SK-N-SH (cell line): ENCODE measurements around the gene MYO18A. TPM values are rescaled to one million over a fixed set of nuclear protein-coding genes. Genes with fewer than 3 reads are reported as not detected.

Experiments
- CTCF ChIA-PET: fragments of 300-600, 350-600 bp; formaldehyde crosslinking; extraction: SDS; loops from one replicate; lab custom pipeline; 2021; lab: Yijun Ruan, JAX
- POLR2A ChIA-PET: fragments of 350-600 bp; sonication (Branson Sonifier 250); formaldehyde crosslinking; extraction: SDS; loops from one replicate; lab custom pipeline; 2020; ENCODE audit warnings: antibody characterized with exemption, inconsistent platforms; lab: Yijun Ruan, JAX
- DNase-seq: peaks from one replicate; pipeline ENCODE4 v3.0.0; 2012
- H2AFZ ChIP-seq: fragments of 200-600 bp; sonication (generic); 2 replicates; pipeline ENCODE4 v1.8.1; 2016; ENCODE audit warnings: antibody characterized with exemption, mild to moderate bottlenecking, low read depth
- H3F3A ChIP-seq: fragments of 200-600 bp; sonication (generic); replicated peaks from 2 replicates; pipeline ENCODE3; 2016; ENCODE audit warnings: antibody characterized with exemption, mild to moderate bottlenecking; ENCODE audit not compliant: insufficient read depth
- H3K27ac ChIP-seq, 2 experiments: fragments of 200-500 bp in 1 of 2; fragments of 200-600 bp in 1 of 2; sonication (Bioruptor generic) in 1 of 2; sonication (generic), shearing (Covaris generic) in 1 of 2; 2 replicates each; pipeline versions ENCODE4 v1.5.1 to v1.6.1; 2014 to 2016; ENCODE audit warnings: low read depth in 2 of 2, inconsistent platforms in 1 of 2, low read length in 1 of 2, mild to moderate bottlenecking in 1 of 2, mixed read lengths in 1 of 2
- H3K27me3 ChIP-seq: fragments of 200-600 bp; sonication (generic), shearing (Covaris generic); 2 replicates; pipeline ENCODE4 v1.6.1; 2016; ENCODE audit warnings: mixed run types; ENCODE audit not compliant: insufficient read depth
- H3K36me3 ChIP-seq, 2 experiments: fragments of 200-500 bp in 1 of 2; fragments of 200-600 bp in 1 of 2; sonication (Bioruptor generic) in 1 of 2; sonication (generic) in 1 of 2; replicated peaks in 1 of 2; 2 replicates each; pipeline versions ENCODE3 to v1.5.1; 2014 to 2016; ENCODE audit warnings: low read length in 1 of 2, mild to moderate bottlenecking in 1 of 2; ENCODE audit not compliant: insufficient read depth in 2 of 2, control insufficient read depth in 1 of 2
- H3K4me1 ChIP-seq, 2 experiments: fragments of 200-500 bp in 1 of 2; fragments of 200-600 bp in 1 of 2; sonication (Bioruptor generic) in 1 of 2; sonication (generic), shearing (Covaris generic) in 1 of 2; 2 replicates each; pipeline versions ENCODE4 v1.5.1 to v1.6.1; 2014 to 2016; ENCODE audit warnings: low read depth in 1 of 2, low read length in 1 of 2, mixed run types in 1 of 2; ENCODE audit not compliant: insufficient read depth in 2 of 2, control insufficient read depth in 1 of 2
- H3K4me2 ChIP-seq: fragments of 200-600 bp; sonication (generic), shearing (Covaris generic); 2 replicates; pipeline ENCODE4 v1.6.1; 2017; ENCODE audit warnings: mixed run types
- H3K4me3 ChIP-seq, 2 experiments: fragments of 200-500 bp in 1 of 2; fragments of 200-600 bp in 1 of 2; sonication (Bioruptor generic) in 1 of 2; sonication (generic), shearing (Covaris generic) in 1 of 2; 2 replicates each; pipeline versions ENCODE4 v1.5.1 to v1.8.1; 2014 to 2016; ENCODE audit warnings: low read depth in 2 of 2, inconsistent platforms in 1 of 2, low read length in 1 of 2, mild to moderate bottlenecking in 1 of 2, mixed read lengths in 1 of 2, moderate library complexity in 1 of 2
- H3K79me2 ChIP-seq: fragments of 200-600 bp; sonication (generic); 2 replicates; pipeline ENCODE4 v1.8.1; 2017; ENCODE audit warnings: mild to moderate bottlenecking; ENCODE audit not compliant: insufficient read depth
- H3K9ac ChIP-seq: fragments of 200-600 bp; sonication (generic); 2 replicates; pipeline ENCODE4 v1.6.1; 2017; ENCODE audit warnings: mixed run types
- H3K9me2 ChIP-seq: fragments of 200-600 bp; sonication (generic); 2 replicates; pipeline ENCODE4 v1.6.1; 2017; ENCODE audit warnings: mixed run types
- H3K9me3 ChIP-seq: fragments of 200-600 bp; sonication (generic); 2 replicates; pipeline ENCODE4 v1.6.1; 2017; ENCODE audit warnings: mixed run types, mild to moderate bottlenecking, moderate library complexity
- H4K20me1 ChIP-seq: fragments of 200-600 bp; sonication (generic); 2 replicates; pipeline ENCODE4 v1.6.1; 2017; ENCODE audit warnings: mild to moderate bottlenecking, mixed run types; ENCODE audit not compliant: insufficient read depth
- FOSL2 ChIP-seq: IDR thresholded peaks from 2 replicates; pipeline ENCODE4 v1.4.0; 2012; ENCODE audit warnings: low read depth, mild to moderate bottlenecking, moderate library complexity, borderline replicate concordance
- FOXJ3 ChIP-seq: sonication (generic); formaldehyde crosslinking; IDR thresholded peaks from 2 replicates; pipeline ENCODE4 v1.5.1; 2020; ENCODE audit warnings: mild to moderate bottlenecking, missing genetic modification reagents
- GABPA ChIP-seq: IDR thresholded peaks from 2 replicates; pipeline ENCODE4 v1.4.0; 2012; ENCODE audit warnings: low read depth, mild to moderate bottlenecking
- JUND ChIP-seq: IDR thresholded peaks from 2 replicates; pipeline ENCODE4 v1.4.0; 2012
- MEF2A ChIP-seq: IDR thresholded peaks from 2 replicates; pipeline ENCODE4 v1.4.0; 2012; ENCODE audit warnings: low read depth, borderline replicate concordance
- MXI1 ChIP-seq: IDR thresholded peaks from 2 replicates; pipeline ENCODE4 v1.6.1; 2012; ENCODE audit warnings: mild to moderate bottlenecking, low read depth, low read length, improper control_type of control experiment
- RAD21 ChIP-seq: IDR thresholded peaks from 2 replicates; pipeline ENCODE4 v1.6.1; 2012; ENCODE audit warnings: mild to moderate bottlenecking, low read length
- RCOR1 ChIP-seq: fragments of 150-350 bp; IDR thresholded peaks from 2 replicates; pipeline ENCODE4 v1.6.1; 2017; ENCODE audit warnings: antibody characterized with exemption, low read length
- RFX5 ChIP-seq: IDR thresholded peaks from 2 replicates; pipeline ENCODE4 v1.6.1; 2012; ENCODE audit warnings: mild to moderate bottlenecking, improper control_type of control experiment, low read length
- RXRA ChIP-seq: IDR thresholded peaks from 2 replicates; pipeline ENCODE4 v1.4.0; 2012; ENCODE audit warnings: low read depth, mild to moderate bottlenecking, borderline replicate concordance
- SMC3 ChIP-seq: IDR thresholded peaks from 2 replicates; pipeline ENCODE4 v1.6.1; 2012; ENCODE audit warnings: low read depth, low read length, improper control_type of control experiment
- TAF1 ChIP-seq: IDR thresholded peaks from 2 replicates; pipeline ENCODE4 v1.6.1; 2012; ENCODE audit warnings: low read depth, mild to moderate bottlenecking, low read length, moderate library complexity, borderline replicate concordance
- TCF12 ChIP-seq: IDR thresholded peaks from 2 replicates; pipeline ENCODE4 v1.4.0; 2012
- TEAD4 ChIP-seq: IDR thresholded peaks from 2 replicates; pipeline ENCODE4 v1.4.0; 2012; ENCODE audit warnings: mild to moderate bottlenecking, borderline replicate concordance; ENCODE audit not compliant: insufficient read depth
- YY1 ChIP-seq: IDR thresholded peaks from 2 replicates; pipeline ENCODE4 v1.4.0; 2012; ENCODE audit warnings: low read depth, mild to moderate bottlenecking
- WGBS: methylation state at CpG from one replicate; pipeline ENCODE4 v1.1.6; 2017; ENCODE audit warnings: low lambda C conversion rate; 5-methylcytosine and 5-hydroxymethylcytosine counted together
- polyA plus RNA-seq, 3 experiments: library from polyadenylated mRNA; depleted of rRNA; stranded (reverse); fragments of >200 nt; gene quantifications; 2 replicates each; pipeline ENCODE4 v1.2.3, GENCODE V29; 2012
- TF ChIP-seq, protein P1 (sequence below): IDR thresholded peaks from 2 replicates; pipeline ENCODE4; 2012
- TF ChIP-seq, protein P2 (sequence below): IDR thresholded peaks from 2 replicates; pipeline ENCODE4 v1.4.0; 2012; ENCODE audit warnings: low read depth, borderline replicate concordance
- TF ChIP-seq, protein P3 (sequence below): IDR thresholded peaks from 2 replicates; pipeline ENCODE4 v1.4.0; 2012; ENCODE audit warnings: low read depth
- TF ChIP-seq, protein P4 (sequence below): fragments of 200-600 bp; sonication (generic); IDR thresholded peaks from 2 replicates; pipeline ENCODE4 v1.6.1; 2017; ENCODE audit warnings: antibody characterized with exemption, mild to moderate bottlenecking, moderate library complexity

Gene MYO18A
- polyA plus RNA-seq, 1 of the 3 experiments (the other 2 are of a cell fraction) = 6.6 TPM

DNA sequence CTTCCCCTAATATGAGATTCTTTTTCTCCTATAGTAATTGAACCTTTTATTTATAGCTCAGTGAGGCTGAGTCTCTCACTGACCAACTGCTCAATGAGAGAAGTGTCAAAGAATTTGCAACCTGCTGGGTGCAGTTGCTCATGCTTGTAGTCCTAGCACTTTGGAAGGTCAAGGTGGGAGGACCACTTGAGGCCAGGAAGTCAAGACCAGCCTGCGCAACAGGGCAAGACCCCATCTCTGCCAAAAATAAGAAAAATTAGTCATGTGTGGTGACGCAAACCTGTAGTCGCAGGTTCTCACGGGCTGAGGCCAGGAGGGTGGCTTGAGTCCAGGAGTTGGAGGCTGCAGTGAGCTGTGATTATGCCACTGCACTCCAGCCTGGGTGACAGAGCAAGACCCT, 35.5 kb upstream of the MYO18A start:
- H3K4me2 ChIP-seq = no peak overlapping the region
- peaks cover 0 to 2% of the 10 kb centered on the region in 2 experiments; a peak in 1 of 4 replicates for H3K4me1 ChIP-seq
- WGBS = 71% methylated on average over 4 of the region's 4 CpGs

DNA sequence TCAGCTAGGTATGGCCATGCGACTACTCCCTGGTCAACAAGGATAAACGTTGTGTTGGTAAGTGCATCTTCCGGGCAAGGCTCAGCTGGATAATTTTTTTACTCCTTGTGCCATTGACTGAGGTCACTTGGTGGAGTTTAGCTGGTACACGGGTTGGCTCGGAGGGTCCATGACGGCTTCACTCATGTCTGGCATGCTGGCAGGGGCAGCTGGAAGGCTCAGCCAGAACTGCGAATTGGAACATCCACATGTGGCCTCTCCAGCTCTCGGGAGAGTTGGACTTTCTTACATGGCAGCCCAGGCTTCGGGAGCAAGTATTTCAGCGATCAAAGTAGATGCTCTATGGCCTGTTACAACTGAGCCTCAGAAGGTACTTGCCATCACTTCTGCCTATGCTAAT, 35.0 kb upstream of the MYO18A start:
- Histone ChIP-seq H3K4me2 (no peak overlapping the region), H3K79me2 (no peaks in the 10 kb centered on the region), H3F3A (no peaks in the 10 kb centered on the region), H3K9me2 (no peaks in the 10 kb centered on the region), H3K27me3 (no peaks in the 10 kb centered on the region), H3K4me1 (peaks cover 0 to 2% of the 10 kb centered on the region in 2 experiments; a peak in 1 of 4 replicates), H3K9ac (no peak overlapping the region), H3K27ac (no peak overlapping the region), H3K36me3 (no peaks in the 10 kb centered on the region), H4K20me1 (no peaks in the 10 kb centered on the region), H3K4me3 (no peak overlapping the region), H2AFZ (no peak overlapping the region), H3K9me3 (no peaks in the 10 kb centered on the region)
- no peak for DNase-seq
- TF ChIP-seq, protein P1, sequence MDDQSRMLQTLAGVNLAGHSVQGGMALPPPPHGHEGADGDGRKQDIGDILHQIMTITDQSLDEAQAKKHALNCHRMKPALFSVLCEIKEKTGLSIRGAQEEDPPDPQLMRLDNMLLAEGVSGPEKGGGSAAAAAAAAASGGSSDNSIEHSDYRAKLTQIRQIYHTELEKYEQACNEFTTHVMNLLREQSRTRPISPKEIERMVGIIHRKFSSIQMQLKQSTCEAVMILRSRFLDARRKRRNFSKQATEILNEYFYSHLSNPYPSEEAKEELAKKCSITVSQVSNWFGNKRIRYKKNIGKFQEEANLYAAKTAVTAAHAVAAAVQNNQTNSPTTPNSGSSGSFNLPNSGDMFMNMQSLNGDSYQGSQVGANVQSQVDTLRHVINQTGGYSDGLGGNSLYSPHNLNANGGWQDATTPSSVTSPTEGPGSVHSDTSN = no peak
- no peak for TF ChIP-seq FOSL2
- CTCF ChIA-PET = interaction anchor here (0.9 to 19.8 kb wide), 6 partner anchors 29 to 98 kb away, joined by 3 to 438 read pairs (median 30); partner anchors contain the start of gene MYO18A
- 72% methylated on average over 6 of the region's 10 CpGs for WGBS
- POLR2A ChIA-PET = no interaction called here

More for the DNA sequence above, 35.5 kb upstream of the MYO18A start:
- CTCF ChIA-PET = interaction anchor here (0.9 to 19.8 kb wide), 5 partner anchors 36 to 99 kb away, joined by 3 to 438 read pairs (median 56); partner anchors contain the start of gene MYO18A
- H4K20me1 ChIP-seq = no peaks in the 10 kb centered on the region
- no peak for DNase-seq
- no peaks in the 10 kb centered on the region for H3K9me3 ChIP-seq
- H3K9me2 ChIP-seq = no peaks in the 10 kb centered on the region
- POLR2A ChIA-PET = no interaction called here
- H3K27ac ChIP-seq = no peak overlapping the region
- H3K9ac ChIP-seq = no peak overlapping the region
- no peaks in the 10 kb centered on the region for H3K79me2 ChIP-seq
- no peak overlapping the region for H2AFZ ChIP-seq
- H3K36me3 ChIP-seq = no peaks in the 10 kb centered on the region
- H3K27me3 ChIP-seq = no peaks in the 10 kb centered on the region
- no peaks in the 10 kb centered on the region for H3F3A ChIP-seq
- TF ChIP-seq RFX5 (no peak), JUND (no peak), RXRA (no peak), TCF12 (no peak), MEF2A (no peak), RCOR1 (no peak), RAD21 (no peak), YY1 (no peak), TAF1 (no peak), FOXJ3 (CRISPR knock-in tag) (no peak), TEAD4 (no peak), FOSL2 (no peak), GABPA (no peak), SMC3 (no peak), MXI1 (no peak)
- TF ChIP-seq, protein P2, sequence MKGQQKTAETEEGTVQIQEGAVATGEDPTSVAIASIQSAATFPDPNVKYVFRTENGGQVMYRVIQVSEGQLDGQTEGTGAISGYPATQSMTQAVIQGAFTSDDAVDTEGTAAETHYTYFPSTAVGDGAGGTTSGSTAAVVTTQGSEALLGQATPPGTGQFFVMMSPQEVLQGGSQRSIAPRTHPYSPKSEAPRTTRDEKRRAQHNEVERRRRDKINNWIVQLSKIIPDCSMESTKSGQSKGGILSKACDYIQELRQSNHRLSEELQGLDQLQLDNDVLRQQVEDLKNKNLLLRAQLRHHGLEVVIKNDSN = no peak
- TF ChIP-seq, protein P3, sequence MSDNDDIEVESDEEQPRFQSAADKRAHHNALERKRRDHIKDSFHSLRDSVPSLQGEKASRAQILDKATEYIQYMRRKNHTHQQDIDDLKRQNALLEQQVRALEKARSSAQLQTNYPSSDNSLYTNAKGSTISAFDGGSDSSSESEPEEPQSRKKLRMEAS = no peak
- TF ChIP-seq, protein P1 = no peak
- TF ChIP-seq, protein P4, sequence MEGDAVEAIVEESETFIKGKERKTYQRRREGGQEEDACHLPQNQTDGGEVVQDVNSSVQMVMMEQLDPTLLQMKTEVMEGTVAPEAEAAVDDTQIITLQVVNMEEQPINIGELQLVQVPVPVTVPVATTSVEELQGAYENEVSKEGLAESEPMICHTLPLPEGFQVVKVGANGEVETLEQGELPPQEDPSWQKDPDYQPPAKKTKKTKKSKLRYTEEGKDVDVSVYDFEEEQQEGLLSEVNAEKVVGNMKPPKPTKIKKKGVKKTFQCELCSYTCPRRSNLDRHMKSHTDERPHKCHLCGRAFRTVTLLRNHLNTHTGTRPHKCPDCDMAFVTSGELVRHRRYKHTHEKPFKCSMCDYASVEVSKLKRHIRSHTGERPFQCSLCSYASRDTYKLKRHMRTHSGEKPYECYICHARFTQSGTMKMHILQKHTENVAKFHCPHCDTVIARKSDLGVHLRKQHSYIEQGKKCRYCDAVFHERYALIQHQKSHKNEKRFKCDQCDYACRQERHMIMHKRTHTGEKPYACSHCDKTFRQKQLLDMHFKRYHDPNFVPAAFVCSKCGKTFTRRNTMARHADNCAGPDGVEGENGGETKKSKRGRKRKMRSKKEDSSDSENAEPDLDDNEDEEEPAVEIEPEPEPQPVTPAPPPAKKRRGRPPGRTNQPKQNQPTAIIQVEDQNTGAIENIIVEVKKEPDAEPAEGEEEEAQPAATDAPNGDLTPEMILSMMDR = no peak
- TF ChIP-seq, all 33 proteins: peak for 0
- H3K4me3 ChIP-seq = no peak overlapping the region
